GM21529 (cell line): ENCODE measurements around the gene MEIS2.

Experiments used
- ATAC-seq: cut with Tn5 transposase; IDR thresholded peaks from one replicate; pipeline ENCODE4 v1.9.1; 2021; ENCODE audit not compliant: unreplicated experiment

Gene MEIS2

DNA sequence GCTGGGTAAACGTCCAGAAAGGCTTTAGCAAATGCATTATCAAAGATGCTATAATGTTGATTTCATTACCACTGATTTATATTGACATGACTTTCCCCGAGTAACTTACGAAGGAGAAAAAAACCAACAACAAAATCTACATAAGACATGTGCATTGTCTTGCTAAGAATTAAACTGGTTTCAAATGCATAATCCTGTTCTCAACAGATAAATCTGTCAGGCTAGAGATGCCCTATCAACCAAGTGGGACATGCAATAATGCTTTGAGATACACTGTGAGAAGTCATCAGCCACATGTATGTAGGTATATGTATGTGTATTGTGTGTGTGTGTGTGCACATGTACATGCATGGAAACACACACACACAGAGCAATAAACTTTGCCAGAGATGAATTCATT lies 195.6 kb downstream of the MEIS2 start:
- no peak for ATAC-seq

DNA sequence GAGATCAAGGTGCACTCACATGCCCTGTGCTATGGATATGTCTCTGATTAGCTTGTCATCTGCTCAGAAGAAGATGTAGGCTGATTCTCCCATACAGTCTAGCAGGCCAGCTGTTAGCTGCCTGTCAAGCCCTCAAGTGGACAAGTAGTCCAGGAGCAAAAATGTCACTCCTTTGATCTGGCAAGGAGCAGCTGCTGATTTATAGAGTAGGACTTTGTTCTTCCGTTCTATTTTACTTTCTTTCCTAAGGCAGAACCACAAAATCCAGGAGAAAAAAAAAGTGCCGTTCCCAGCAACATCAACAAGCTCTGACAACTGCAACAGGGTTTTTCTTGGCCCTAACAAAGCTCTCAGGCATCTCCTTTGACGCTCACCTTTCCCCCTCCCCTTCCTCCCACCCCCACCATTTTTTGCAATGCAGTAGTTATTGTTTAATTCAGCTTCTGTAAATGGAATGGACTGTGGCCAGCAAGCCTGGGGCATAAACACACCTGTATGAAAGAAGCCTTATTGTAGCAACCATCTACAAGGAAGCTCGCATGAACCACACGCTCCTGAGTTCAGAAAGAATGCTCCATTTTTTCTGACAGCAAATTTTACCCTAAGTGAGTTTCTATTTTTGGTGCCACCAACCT lies 196.3 kb downstream of the MEIS2 start:
- ATAC-seq: no peak

GRCh38 chr15:36903195-36903594 lies 197.2 kb downstream of the MEIS2 start:
- no peak for ATAC-seq

DNA sequence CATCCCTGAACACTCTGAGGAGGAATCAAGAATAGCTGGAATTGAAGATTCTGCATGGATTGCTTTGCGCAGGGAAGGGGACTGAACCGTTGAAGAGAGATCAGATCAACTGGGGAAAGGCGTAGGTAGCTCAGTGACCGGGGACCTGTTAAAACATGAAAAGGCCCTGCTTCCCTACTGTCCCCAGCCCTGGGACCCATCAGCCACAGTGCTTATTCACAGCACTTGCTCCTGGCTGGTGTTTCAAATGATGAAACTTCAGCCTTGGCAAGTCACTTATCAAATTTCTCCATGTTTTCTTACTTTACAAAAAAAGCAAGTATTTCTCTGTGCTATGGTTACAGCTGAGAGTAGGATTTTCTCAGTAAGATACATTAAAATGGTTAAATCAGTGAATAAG lies 199.3 kb downstream of the MEIS2 start:
- no peak for ATAC-seq

DNA sequence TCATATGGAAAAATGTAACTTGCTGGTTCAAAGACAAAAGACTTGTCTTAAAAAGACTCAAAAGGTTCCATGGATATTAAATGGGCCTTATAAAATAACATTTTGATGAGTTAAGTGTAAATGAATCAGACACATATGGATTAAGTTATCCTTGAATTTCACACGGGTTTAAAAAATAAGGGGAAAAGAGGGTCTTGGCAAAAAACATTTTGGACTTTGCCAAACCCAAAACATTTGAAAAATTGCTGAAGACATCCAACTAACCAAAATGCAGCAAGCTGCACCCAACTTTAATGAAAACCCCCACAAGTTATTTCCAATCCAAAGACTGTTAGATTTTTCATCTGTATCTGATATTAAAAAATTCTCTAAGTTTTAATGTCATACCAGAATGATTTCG lies 200.7 kb downstream of the MEIS2 start:
- no peak for ATAC-seq

DNA sequence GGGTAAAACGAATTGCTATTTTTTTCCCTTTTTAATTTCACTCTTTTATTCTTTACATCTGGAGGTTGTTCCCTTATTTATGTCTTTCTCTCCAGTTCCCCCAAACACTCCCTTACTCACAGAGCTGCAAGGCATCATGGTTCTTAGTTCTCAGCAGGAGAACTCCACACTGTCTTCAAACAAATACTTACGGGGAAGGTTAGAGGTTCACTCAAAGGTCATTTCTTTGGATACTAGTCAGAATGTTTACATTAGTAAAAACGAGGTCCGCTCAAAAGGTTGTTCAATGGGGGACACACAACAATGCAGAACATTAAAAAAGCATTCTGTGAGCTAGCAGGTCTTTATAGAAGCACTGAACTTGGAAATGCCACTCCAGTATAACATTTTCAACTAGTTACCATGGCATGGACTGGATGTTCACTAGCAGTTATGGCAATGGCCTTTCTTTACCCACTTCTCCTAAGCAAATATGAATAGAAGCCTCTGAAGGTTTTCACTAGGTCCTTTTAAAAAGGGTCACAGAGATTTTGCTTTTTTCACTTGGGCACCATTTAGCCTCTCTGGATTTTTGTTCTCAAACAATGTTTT lies 201.7 kb downstream of the MEIS2 start:
- ATAC-seq: no peak

GRCh38 chr15:36897834-36898233 lies 202.5 kb downstream of the MEIS2 start:
- no peak for ATAC-seq

DNA sequence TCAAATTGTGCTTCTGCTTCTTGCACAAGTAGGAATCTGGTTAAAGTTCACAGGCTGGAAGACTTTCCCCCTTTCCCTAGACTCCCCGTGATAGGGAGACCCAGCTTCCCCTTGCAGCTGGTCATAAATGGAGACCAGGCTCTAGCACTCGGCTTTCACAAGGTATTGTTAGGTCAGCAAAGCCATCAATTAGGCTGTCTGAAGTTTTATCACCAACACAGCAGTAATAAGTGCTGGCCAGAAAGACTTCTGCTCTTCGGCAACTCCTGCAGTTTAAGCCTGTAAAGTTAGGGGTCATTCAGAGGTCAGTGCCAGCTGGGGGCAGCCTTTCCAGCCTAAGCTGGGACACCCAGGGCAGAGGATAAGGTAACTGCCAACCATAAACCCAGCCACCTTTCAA lies 203.4 kb downstream of the MEIS2 start:
- ATAC-seq: no peak

GRCh38 chr15:36894075-36894474 lies 206.3 kb downstream of the MEIS2 start:
- ATAC-seq: no peak

GRCh38 chr15:36893276-36893675 lies 207.1 kb downstream of the MEIS2 start:
- no peak for ATAC-seq

DNA sequence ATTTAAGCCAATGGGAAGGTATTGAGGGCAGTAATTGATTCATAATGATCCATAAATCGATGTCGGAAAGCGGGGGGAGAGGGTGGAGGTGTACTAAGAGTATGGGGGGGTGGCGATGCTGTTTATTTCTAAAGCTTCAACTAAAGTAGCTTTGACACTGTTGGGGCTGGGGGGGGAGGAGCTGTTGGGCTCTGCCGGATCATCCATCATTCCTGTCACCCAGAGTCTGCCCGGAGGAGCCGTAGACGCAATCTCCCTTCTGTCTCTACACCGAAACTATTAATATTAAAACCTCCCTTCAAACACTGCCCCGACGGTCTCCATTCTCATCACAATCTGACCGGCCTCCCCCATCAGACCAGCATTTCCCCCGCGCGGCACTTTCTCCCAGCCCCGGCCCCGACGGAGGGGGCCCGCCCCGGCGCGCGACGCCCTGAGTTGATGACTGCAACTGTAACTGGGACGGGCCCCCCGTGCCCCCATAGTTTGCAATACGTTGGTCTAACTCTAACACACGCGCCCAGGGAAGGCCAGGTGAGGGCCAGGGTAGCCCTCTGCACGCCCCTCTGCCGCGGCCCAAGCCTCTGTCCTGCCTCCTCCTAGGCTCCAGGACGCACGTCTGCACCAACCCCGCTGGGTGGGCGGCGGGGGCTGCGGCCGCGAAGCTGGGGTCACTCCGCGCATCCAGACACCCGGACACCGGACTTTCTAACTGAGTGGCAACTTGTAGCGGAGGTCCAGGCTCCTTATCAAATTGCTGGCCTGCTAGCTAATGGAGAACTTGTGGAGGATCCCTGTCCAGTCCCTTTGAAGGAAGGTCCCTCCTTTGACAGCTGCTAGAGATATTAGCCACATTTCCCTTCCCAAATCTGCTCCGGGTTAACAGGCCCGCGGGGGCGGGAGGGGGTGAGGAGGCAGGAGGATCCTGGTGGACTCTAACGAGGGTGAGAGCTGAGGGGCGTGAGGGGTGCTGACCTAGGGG lies 212.0 kb downstream of the MEIS2 start:
- no peak for ATAC-seq

GRCh38 chr15:36887214-36887961 lies 213.0 kb downstream of the MEIS2 start:
- ATAC-seq: no peak

DNA sequence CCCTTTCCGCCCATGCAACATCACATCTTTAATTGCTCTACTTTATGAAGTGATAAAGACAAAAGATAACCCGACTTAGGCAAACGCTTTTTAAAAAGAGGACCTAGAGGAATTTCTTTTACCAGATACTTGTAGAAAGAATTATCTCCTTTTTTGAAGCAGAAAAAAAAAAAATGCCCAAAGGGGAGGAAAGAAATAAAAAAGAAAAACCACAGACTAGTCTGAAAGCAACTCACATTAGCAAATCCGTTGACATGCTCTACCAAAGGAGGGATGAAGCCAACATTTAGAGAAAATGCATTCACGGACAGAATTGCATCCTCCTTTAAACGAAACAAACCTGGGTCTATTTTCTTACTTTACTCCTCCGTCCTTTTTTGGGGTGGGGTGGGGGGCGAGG lies 213.6 kb downstream of the MEIS2 start:
- ATAC-seq: no peak

DNA sequence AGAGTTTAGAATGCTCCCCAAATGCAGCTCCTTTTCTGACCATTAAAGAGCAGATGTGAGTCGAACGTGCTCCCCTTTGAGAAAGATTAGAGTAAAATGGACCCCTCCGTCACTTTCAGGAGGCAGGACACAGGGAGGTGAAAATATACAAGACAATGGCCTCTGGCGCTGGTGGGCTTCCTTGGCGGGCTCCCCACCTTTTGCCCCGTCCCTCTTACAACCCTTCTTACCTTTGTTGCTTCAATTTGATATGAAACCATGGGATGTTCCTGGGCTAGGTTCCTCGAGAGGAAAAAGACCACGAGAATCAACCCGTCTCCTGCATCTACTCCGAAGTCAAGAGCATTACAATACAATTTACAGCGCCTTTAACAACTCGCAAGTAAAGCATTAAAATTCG lies 214.2 kb downstream of the MEIS2 start:
- ATAC-seq: no peak

DNA sequence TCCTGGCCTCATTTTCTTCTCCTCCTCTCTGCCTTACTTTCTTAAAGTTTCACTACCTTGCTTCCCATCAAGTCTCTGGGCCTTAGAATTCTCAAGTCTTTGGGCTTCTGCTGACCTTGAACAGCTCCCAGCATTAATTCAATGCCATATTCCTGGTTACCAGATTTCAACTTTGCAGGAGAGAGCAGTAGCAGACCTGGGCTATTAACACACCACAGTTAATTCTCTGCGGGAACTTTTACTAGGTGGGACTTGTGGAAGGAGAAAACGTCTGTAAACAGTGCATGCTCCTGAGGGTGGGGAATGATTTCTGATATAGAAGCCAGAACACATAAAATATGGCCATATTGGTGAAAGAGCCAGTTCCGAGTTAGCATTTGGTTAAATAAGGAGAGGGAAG lies 214.6 kb downstream of the MEIS2 start:
- no peak for ATAC-seq

GRCh38 chr15:36884936-36885635 lies 215.3 kb downstream of the MEIS2 start:
- ATAC-seq: no peak

DNA sequence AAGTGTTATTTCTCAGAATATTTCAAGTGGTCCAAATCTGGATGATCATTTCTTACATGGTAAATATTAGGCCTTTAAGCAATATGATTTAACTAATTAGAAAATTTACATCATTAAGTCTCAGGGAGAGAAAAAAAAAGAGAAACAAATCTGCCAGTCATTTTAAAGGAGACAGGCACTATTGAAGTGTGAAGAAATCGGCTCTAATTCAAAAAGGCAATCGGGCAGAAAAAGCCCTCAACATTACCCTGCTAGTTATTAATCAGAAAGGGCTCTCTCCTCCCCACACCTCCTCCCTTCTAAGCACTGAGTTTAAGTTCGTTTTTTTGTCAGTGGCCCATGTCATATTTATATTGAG lies 215.9 kb downstream of the MEIS2 start:
- ATAC-seq: no peak

DNA sequence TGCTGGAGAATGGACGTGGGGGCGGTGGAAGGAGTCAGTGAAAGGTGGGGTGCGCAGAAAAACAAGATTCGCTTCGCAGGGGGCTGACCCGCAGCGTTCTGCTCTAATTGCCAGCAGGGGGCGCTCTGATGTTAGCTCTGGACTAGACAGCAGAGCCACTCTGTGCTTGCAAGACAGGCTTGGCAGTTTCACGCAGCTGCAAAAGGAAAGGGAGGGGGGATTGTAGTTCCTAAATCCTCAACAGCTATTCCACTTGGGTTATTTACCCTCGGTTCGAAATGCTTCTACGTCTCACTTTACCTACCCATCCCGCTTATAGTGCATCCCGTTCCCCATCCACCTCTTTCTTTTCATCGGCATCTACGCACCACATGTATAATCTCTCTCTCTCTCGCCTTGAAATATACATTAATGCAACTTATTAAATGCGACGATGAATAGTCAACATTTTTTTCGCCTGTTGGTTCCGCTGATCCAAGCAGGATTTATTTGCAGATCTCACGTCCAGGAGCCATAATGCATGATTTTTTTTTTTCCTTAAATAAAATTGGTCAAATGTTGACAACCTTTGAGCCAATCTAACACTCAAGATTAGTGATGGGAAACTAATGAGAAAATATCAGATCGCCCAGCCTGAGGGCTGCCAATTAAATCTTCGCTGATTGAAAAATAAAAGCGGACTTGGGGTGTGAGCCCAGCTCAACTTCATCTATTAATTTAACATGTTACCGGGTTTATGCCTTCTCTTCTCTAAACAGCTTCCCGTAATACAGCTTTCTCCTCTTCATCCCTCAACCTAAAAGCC lies 216.4 kb downstream of the MEIS2 start:
- ATAC-seq: peak; percentile 92

- ATAC-seq: no peak
Observed at GRCh38 chr15:36882487-36883131, 217.7 kb downstream of the MEIS2 start.
